Ectodermal cell (in vitro differentiated cells): ENCODE results near the gene PISD.

Experiments
- H3K27ac ChIP-seq: 2 replicates; pipeline ENCODE4 v1.7.0; 2013; ENCODE audit warnings: mild to moderate bottlenecking, low read depth, low read length; ENCODE audit not compliant: insufficient read depth, poor library complexity, severe bottlenecking
- H3K27me3 ChIP-seq: 2 replicates; pipeline ENCODE4 v1.7.0; 2013; ENCODE audit warnings: mild to moderate bottlenecking, low read length; ENCODE audit not compliant: insufficient read depth, control insufficient read depth, poor library complexity, severe bottlenecking
- H3K36me3 ChIP-seq: one replicate; pipeline ENCODE4 v1.7.0; 2013; ENCODE audit warnings: low read length; ENCODE audit not compliant: control insufficient read depth, insufficient read depth
- H3K4me1 ChIP-seq: one replicate; pipeline ENCODE4 v1.7.0; 2013; ENCODE audit warnings: low read length; ENCODE audit not compliant: control insufficient read depth, insufficient read depth
- H3K4me3 ChIP-seq: 2 replicates; pipeline ENCODE4 v1.7.0; 2013; ENCODE audit warnings: low read depth, low read length, control low read depth; ENCODE audit not compliant: insufficient read depth
- H3K9me3 ChIP-seq: 2 replicates; pipeline ENCODE4 v1.7.0; 2013; ENCODE audit warnings: mild to moderate bottlenecking, low read length, moderate library complexity; ENCODE audit not compliant: control insufficient read depth
- WGBS, 2 experiments: methylation state at CpG; one replicate each; pipeline ENCODE4 v1.1.7; 2013; ENCODE audit warnings: missing lambda C conversion rate in 2 of 2; 5-methylcytosine and 5-hydroxymethylcytosine counted together

PISD gene

GRCh38 chr22:31609716-31610115 lies 52.3 kb downstream of the PISD start:
- Histone ChIP-seq H3K9me3 (no peaks in the 10 kb centered on the region), H3K36me3 (no peaks in the 10 kb centered on the region), H3K27ac (no peak overlapping the region), H3K27me3 (no peaks in the 10 kb centered on the region), H3K4me1 (no peaks in the 10 kb centered on the region), H3K4me3 (no peak overlapping the region)
- 93 to 96% methylated on average over 10 of the region's 10 CpGs for WGBS, 2 experiments

GRCh38 chr22:31607696-31608095 lies 54.3 kb downstream of the PISD start:
- Histone ChIP-seq H3K27me3 (no peaks in the 10 kb centered on the region), H3K4me3 (no peak overlapping the region), H3K9me3 (no peaks in the 10 kb centered on the region), H3K4me1 (no peaks in the 10 kb centered on the region), H3K27ac (no peak overlapping the region), H3K36me3 (no peaks in the 10 kb centered on the region)
- 85 to 89% methylated on average over 7 of the region's 7 CpGs for WGBS, 2 experiments

GRCh38 chr22:31605851-31606585 lies 56.0 kb downstream of the PISD start:
- 93 to 95% methylated on average over 8 to 9 of the region's 9 CpGs for WGBS, 2 experiments

GRCh38 chr22:31604746-31605705 lies 57.0 kb downstream of the PISD start:
- no peak overlapping the region for H3K27ac ChIP-seq
- WGBS, 2 experiments: 90 to 91% methylated on average over 17 of the region's 17 CpGs
- H3K4me3 ChIP-seq: no peak overlapping the region
- H3K4me1 ChIP-seq: no peaks in the 10 kb centered on the region
- no peaks in the 10 kb centered on the region for H3K9me3 ChIP-seq
- no peaks in the 10 kb centered on the region for H3K36me3 ChIP-seq
- no peaks in the 10 kb centered on the region for H3K27me3 ChIP-seq

More at GRCh38 chr22:31605851-31606585, 56.0 kb downstream of the PISD start:
- no peaks in the 10 kb centered on the region for H3K9me3 ChIP-seq
- no peaks in the 10 kb centered on the region for H3K4me1 ChIP-seq
- H3K27ac ChIP-seq: no peak overlapping the region
- H3K36me3 ChIP-seq: no peaks in the 10 kb centered on the region
- no peak overlapping the region for H3K4me3 ChIP-seq
- no peaks in the 10 kb centered on the region for H3K27me3 ChIP-seq

- H3K27me3 ChIP-seq: no peaks in the 10 kb centered on the region
- H3K4me3 ChIP-seq: no peak overlapping the region
- WGBS, 2 experiments: 91 to 94% methylated on average over 14 of the region's 14 CpGs
- H3K36me3 ChIP-seq: no peaks in the 10 kb centered on the region
- no peaks in the 10 kb centered on the region for H3K4me1 ChIP-seq
- H3K27ac ChIP-seq: no peak overlapping the region
- H3K9me3 ChIP-seq: no peaks in the 10 kb centered on the region
These were observed 57.8 kb downstream of the PISD start for GRCh38 chr22:31604137-31604705.

- no peak overlapping the region for H3K27ac ChIP-seq
- H3K4me3 ChIP-seq: no peak overlapping the region
- H3K9me3 ChIP-seq: no peaks in the 10 kb centered on the region
- H3K27me3 ChIP-seq: no peaks in the 10 kb centered on the region
- WGBS, 2 experiments: 93 to 97% methylated on average over 5 of the region's 5 CpGs
- H3K4me1 ChIP-seq: no peaks in the 10 kb centered on the region
- no peaks in the 10 kb centered on the region for H3K36me3 ChIP-seq
These were observed 58.4 kb downstream of the PISD start for GRCh38 chr22:31603574-31603973.

- Histone ChIP-seq H3K36me3 (no peaks in the 10 kb centered on the region), H3K27ac (no peak overlapping the region), H3K4me1 (no peaks in the 10 kb centered on the region), H3K27me3 (no peaks in the 10 kb centered on the region), H3K9me3 (no peaks in the 10 kb centered on the region), H3K4me3 (no peak overlapping the region)
- 90 to 91% methylated on average over 10 of the region's 10 CpGs for WGBS, 2 experiments
These were observed 58.9 kb downstream of the PISD start for GRCh38 chr22:31603081-31603525.

- no peak overlapping the region for H3K4me3 ChIP-seq
- no peaks in the 10 kb centered on the region for H3K9me3 ChIP-seq
- H3K4me1 ChIP-seq: no peaks in the 10 kb centered on the region
- 92 to 95% methylated on average over 11 of the region's 11 CpGs for WGBS, 2 experiments
- H3K27me3 ChIP-seq: no peaks in the 10 kb centered on the region
- no peaks in the 10 kb centered on the region for H3K36me3 ChIP-seq
- H3K27ac ChIP-seq: no peak overlapping the region
These were observed 59.6 kb downstream of the PISD start for GRCh38 chr22:31602259-31602952.

GRCh38 chr22:31595271-31595670 lies 66.7 kb downstream of the PISD start:
- no peaks in the 10 kb centered on the region for H3K36me3 ChIP-seq
- H3K4me1 ChIP-seq: no peaks in the 10 kb centered on the region
- no peak overlapping the region for H3K27ac ChIP-seq
- WGBS, 2 experiments: 95 to 97% methylated on average over 2 of the region's 2 CpGs
- no peaks in the 10 kb centered on the region for H3K27me3 ChIP-seq
- H3K4me3 ChIP-seq: no peak overlapping the region
- H3K9me3 ChIP-seq: no peaks in the 10 kb centered on the region
